ENCODE results near the gene TSPAN3.

Gene TSPAN3

GRCh38 chr15:76998663-76999285 is 72.1 kb downstream of the TSPAN3 start:
- TF ChIP-seq CTCF (conservative IDR thresholded peaks at IDR 0.05; ENCODE audit: low read depth, low read length) = no peak
- no peak overlapping the region for H3K4me3 ChIP-seq (ENCODE audit: low read depth, low read length)
- DNase-seq (ENCODE audit: low read depth) = no peak

- no peak overlapping the region for H3K4me3 ChIP-seq (ENCODE audit: low read depth, low read length)
- no peak for TF ChIP-seq CTCF (conservative IDR thresholded peaks at IDR 0.05; ENCODE audit: low read depth, low read length)
- DNase-seq (ENCODE audit: low read depth) = no peak
Measured at GRCh38 chr15:76996526-76997401, 74.1 kb downstream of the TSPAN3 start.

GRCh38 chr15:76996076-76996525 is 74.8 kb downstream of the TSPAN3 start:
- no peak for DNase-seq (ENCODE audit: low read depth)
- no peak overlapping the region for H3K4me3 ChIP-seq (ENCODE audit: low read depth, low read length)

GRCh38 chr15:76994971-76995945 is 75.7 kb downstream of the TSPAN3 start, which contains the start of gene PSTPIP1:
Gene PSTPIP1 (plus strand): TSS chr15:76995126. CDS start chr15:76995574, 448 bp downstream.
- TF ChIP-seq CTCF (conservative IDR thresholded peaks at IDR 0.05; ENCODE audit: low read depth, low read length) = no peak
- DNase-seq (ENCODE audit: low read depth) = no peak
- no peak within 1 kb of the TSS for H3K4me3 ChIP-seq (ENCODE audit: low read depth, low read length)

More at GRCh38 chr15:76996076-76996525, 74.8 kb downstream of the TSPAN3 start:
- no peak for TF ChIP-seq CTCF (conservative IDR thresholded peaks at IDR 0.05; ENCODE audit: low read depth, low read length)

GRCh38 chr15:76994496-76994895 is 76.4 kb downstream of the TSPAN3 start:
- TF ChIP-seq CTCF (conservative IDR thresholded peaks at IDR 0.05; ENCODE audit: low read depth, low read length) = no peak
- no peak overlapping the region for H3K4me3 ChIP-seq (ENCODE audit: low read depth, low read length)
- no peak for DNase-seq (ENCODE audit: low read depth)

- no peak for TF ChIP-seq CTCF (conservative IDR thresholded peaks at IDR 0.05; ENCODE audit: low read depth, low read length)
- H3K4me3 ChIP-seq (ENCODE audit: low read depth, low read length) = no peak overlapping the region
- no peak for DNase-seq (ENCODE audit: low read depth)
Measured at GRCh38 chr15:76994001-76994400, 76.9 kb downstream of the TSPAN3 start.

Data from choroid plexus epithelial cell (primary cell).